K562 (cell line): ENCODE results near the gene SPATA33. TPM values are rescaled to one million over a fixed set of nuclear protein-coding genes. Genes with fewer than 3 reads are reported as not detected.
"Not testable (repeated sequence)": the region's sequence is repeated elsewhere in the genome, so short reads cannot be mapped to it uniquely, and the experiment has no call there.

ENCODE experiments used
- ATAC-seq: fragments of 200-7000 bp; cut with Tn5 transposase; 3 replicates; pipeline ENCODE4 v1.9.1; 2020; ENCODE audit warnings: moderate library complexity
- BruUV-seq: library from RNA; stranded (reverse); fragments of 400-500 nt; replicated peaks from 2 replicates; lab custom pipeline; 2021; lab: Mats Ljungman, UMichigan
- CTCF ChIA-PET: fragments of 300-600 bp; formaldehyde crosslinking; extraction: SDS; loops from one replicate; lab custom pipeline; 2021; ENCODE audit warnings: low intra/inter-chr PET ratio; lab: Yijun Ruan, JAX
- POLR2A ChIA-PET: fragments of 300-600, 350-650 bp; sonication (Branson Sonifier 250); formaldehyde crosslinking; extraction: SDS; loops from one replicate; lab custom pipeline; 2021; ENCODE audit warnings: antibody characterized with exemption, inconsistent platforms; lab: Yijun Ruan, JAX
- DNase-seq, 4 experiments: peaks; one replicate each; pipeline versions ENCODE4 v3.0.0 to v3.0.0-alpha.2; 2011 to 2018; ENCODE audit warnings: low spot score in 3 of 4, mixed read lengths in 3 of 4; ENCODE audit errors: extremely low read depth in 1 of 4
- FAIRE-seq: peaks from 2 replicates; lab custom pipeline; 2011; peaks lifted over from hg19 to GRCh38; lab: Jason Lieb, UNC
- H2AFZ ChIP-seq: 2 replicates; pipeline ENCODE4 v1.6.0; 2011; ENCODE audit warnings: low read depth, low read length, control low read depth, inconsistent platforms
- H3K27ac ChIP-seq: fragments of 200-600 bp; 3 replicates; pipeline ENCODE4 v1.8.0; 2011; ENCODE audit warnings: low read depth, mild to moderate bottlenecking, control low read depth, inconsistent platforms, low read length, moderate library complexity, mixed read lengths; ENCODE audit errors: extremely low read depth
- H3K27me3 ChIP-seq, 2 experiments: fragments of 300-600 bp in 1 of 2; 2 replicates in 1 of 2; 3 replicates in 1 of 2; pipeline versions ENCODE4 v1.6.0 to v1.8.0; 2011; ENCODE audit warnings: inconsistent platforms in 2 of 2, low read length in 2 of 2, mild to moderate bottlenecking in 1 of 2, mixed read lengths in 1 of 2, moderate library complexity in 1 of 2; ENCODE audit not compliant: control insufficient read depth in 2 of 2, insufficient read depth in 2 of 2
- H3K36me3 ChIP-seq: fragments of 300-600 bp; 3 replicates; pipeline ENCODE4 v1.8.0; 2011; ENCODE audit warnings: mild to moderate bottlenecking, low read length, inconsistent platforms; ENCODE audit not compliant: control insufficient read depth, insufficient read depth
- H3K4me1 ChIP-seq, 2 experiments: fragments of 200-600 bp in 1 of 2; replicated peaks in 1 of 2; 2 replicates in 1 of 2; 3 replicates in 1 of 2; pipeline versions ENCODE4 v1.5.1 to v1.8.0; 2011; ENCODE audit warnings: inconsistent platforms in 2 of 2, low read length in 2 of 2, mild to moderate bottlenecking in 1 of 2, mixed read lengths in 1 of 2, moderate library complexity in 1 of 2; ENCODE audit not compliant: control insufficient read depth in 2 of 2, insufficient read depth in 2 of 2
- H3K4me2 ChIP-seq: 2 replicates; pipeline ENCODE4 v1.6.1; 2011; ENCODE audit warnings: low read length, control low read depth, inconsistent platforms, mixed read lengths; ENCODE audit not compliant: insufficient read depth
- H3K4me3 ChIP-seq: fragments of 200-600 bp; sonication (generic), shearing (Covaris generic); 2 replicates; pipeline ENCODE4 v1.5.1; 2016; ENCODE audit warnings: control low read depth, inconsistent platforms
- H3K79me2 ChIP-seq: fragments of 200-600 bp; 3 replicates; pipeline ENCODE4 v1.8.0; 2011; ENCODE audit warnings: low read length, inconsistent platforms; ENCODE audit not compliant: control insufficient read depth, insufficient read depth
- H3K9ac ChIP-seq, 2 experiments: 2 replicates each; pipeline versions ENCODE4 v1.6.0 to v1.6.1; 2011; ENCODE audit warnings: low read depth in 2 of 2, low read length in 2 of 2, control low read depth in 1 of 2, inconsistent platforms in 1 of 2, mild to moderate bottlenecking in 1 of 2, mixed read lengths in 1 of 2; ENCODE audit not compliant: insufficient read depth in 1 of 2
- H3K9me1 ChIP-seq: one replicate; pipeline ENCODE4 v1.6.0; 2011; ENCODE audit warnings: inconsistent platforms, mild to moderate bottlenecking, low read length, moderate library complexity; ENCODE audit not compliant: control insufficient read depth, insufficient read depth
- H3K9me3 ChIP-seq: replicated peaks from 2 replicates; pipeline ENCODE4 v1.5.1; 2011; ENCODE audit warnings: low read depth, low read length, inconsistent platforms; ENCODE audit not compliant: control insufficient read depth, insufficient read depth
- H4K20me1 ChIP-seq: replicated peaks from 2 replicates; pipeline ENCODE4 v1.6.1; 2011; ENCODE audit warnings: low read length, inconsistent platforms, mixed read lengths; ENCODE audit not compliant: control insufficient read depth, insufficient read depth
- BCOR ChIP-seq: fragments of 450-650 bp; IDR thresholded peaks from 2 replicates; pipeline ENCODE4 v1.6.1; 2016
- ETV1 ChIP-seq: fragments of 450-650 bp; conservative IDR thresholded peaks from 2 replicates; pipeline ENCODE4 v1.6.1; 2016; ENCODE audit warnings: missing genetic modification characterization, control low read depth, low read depth, missing compliant biosample characterization
- KDM1A ChIP-seq, 2 experiments: fragments of 450-650 bp; IDR thresholded peaks; 2 replicates each; pipeline ENCODE4 v1.6.1; 2016; ENCODE audit warnings: mild to moderate bottlenecking in 2 of 2
- RBM25 ChIP-seq: fragments of 200-400 bp; formaldehyde crosslinking; IDR thresholded peaks from 2 replicates; pipeline ENCODE4 v1.6.1; 2018; ENCODE audit warnings: low read length, low read depth, moderate library complexity; ENCODE audit not compliant: severe bottlenecking
- SMAD1 ChIP-seq: fragments of 150-350 bp; IDR thresholded peaks from 2 replicates; pipeline ENCODE4 v1.6.1; 2014; ENCODE audit warnings: low read length, low read depth; ENCODE audit not compliant: partially characterized antibody
- SUPT5H ChIP-seq: fragments of 450-650 bp; IDR thresholded peaks from 2 replicates; pipeline ENCODE4 v1.6.1; 2016
- THRAP3 ChIP-seq: fragments of 450-650 bp; IDR thresholded peaks from 2 replicates; pipeline ENCODE4 v1.6.1; 2016; ENCODE audit warnings: mild to moderate bottlenecking, inconsistent platforms, borderline replicate concordance
- TRIM28 ChIP-seq: fragments of 450-650 bp; IDR thresholded peaks from 2 replicates; pipeline ENCODE4 v1.6.1; 2017
- ZNF146 ChIP-seq: IDR thresholded peaks from one replicate; pipeline ENCODE4 v1.6.1; 2018; ENCODE audit warnings: missing compliant biosample characterization; ENCODE audit not compliant: unreplicated experiment
- ZNF584 ChIP-seq: fragments of 200-800 bp; sonication (Bioruptor generic); IDR thresholded peaks from 2 replicates; pipeline ENCODE4 v1.6.1; 2016; ENCODE audit warnings: low read depth, mild to moderate bottlenecking, missing genetic modification characterization, missing compliant biosample characterization
- ZNF707 ChIP-seq: fragments of 250-450 bp; sonication (Bioruptor Pico); conservative IDR thresholded peaks from 2 replicates; pipeline ENCODE4 v1.8.0; 2022; ENCODE audit warnings: inconsistent platforms, mild to moderate bottlenecking, moderate library complexity
- WGBS: fragments of 100-300 bp; shearing (Covaris generic); methylation state at CpG from one replicate; pipeline ENCODE4 v1.1.6; 2016; ENCODE audit warnings: low coverage, mixed read lengths; ENCODE audit not compliant: insufficient coverage; ENCODE audit errors: missing lambda C conversion rate; 5-methylcytosine and 5-hydroxymethylcytosine counted together
- in situ Hi-C: fragments of 300-500 bp; cut with MboI; formaldehyde crosslinking; loops from 4 replicates; pipeline ENCODE4 v1.15.0; 2018; ENCODE audit warnings: inconsistent platforms, mixed read lengths
- intact Hi-C: fragments of 100-400 bp; cut with micrococcal nuclease; formaldehyde crosslinking; loops from 2 replicates; pipeline ENCODE4 v1.14.2; 2022
- polyA plus RNA-seq, 8 experiments: library from polyadenylated mRNA; depleted of rRNA in 4 of 8; stranded (reverse) in 5 of 8; unstranded in 3 of 8; fragments of >200 nt; fragmentation: Nextera tagmentation in 2 of 8; fragmentation: Illumina TruSeq in 1 of 8; extraction: Ambion mirVana in 2 of 8; extraction: Trizol in 1 of 8; gene quantifications; 2 replicates each; pipeline versions ENCODE4 v1.2.1 to v1.2.3, GENCODE V29; 2011 to 2014; ENCODE audit warnings: inconsistent platforms in 1 of 8, missing spikeins in 1 of 8
- total RNA-seq, 7 experiments: library from RNA; depleted of rRNA in 6 of 7; stranded (reverse); fragments of >200 nt in 6 of 7; fragmentation: Illumina TruSeq in 2 of 7; extraction: Trizol in 2 of 7; gene quantifications; 2 replicates each; pipeline versions ENCODE4 v1.2.1 to v1.2.3, GENCODE V29; 2011 to 2021; ENCODE audit warnings: low replicate concordance in 1 of 7
- TF ChIP-seq, protein P1 (sequence below): conservative IDR thresholded peaks from 2 replicates; pipeline ENCODE4 v1.6.1; 2011; ENCODE audit warnings: low read depth, mild to moderate bottlenecking, low read length; ENCODE audit not compliant: control insufficient read depth

The SPATA33 gene
- total and polyA plus RNA-seq, 9 of the 15 experiments (the other 6 are each of a cell fraction or from before 2014, with no cell fraction given) = 4.0 to 20.0 (median 11.8) TPM

- WGBS = 74% methylated on average over 3 of the region's 4 CpGs
- BruUV-seq, H3K27ac ChIP-seq, in situ Hi-C loops, H3K9ac ChIP-seq, POLR2A ChIA-PET, H3K9me3 ChIP-seq, ATAC-seq, H3K79me2 ChIP-seq, CTCF ChIA-PET, FAIRE-seq, intact Hi-C loops, H3K4me2 ChIP-seq, H3K4me3 ChIP-seq, H3K36me3 ChIP-seq, H4K20me1 ChIP-seq, H3K27me3 ChIP-seq, H3K9me1 ChIP-seq, H2AFZ ChIP-seq, DNase-seq: not testable (repeated sequence)
- peaks cover 0 to 23% of the 10 kb centered on the region in 2 experiments; a peak in 3 of 5 replicates for H3K4me1 ChIP-seq
- TF ChIP-seq KDM1A (IDR thresholded peaks at IDR 0.05) = 0 out of 4 replicates have a peak, but pooled peaks of 1 of the 2 experiments have one; percentile 12
- TF ChIP-seq BCOR = 0 out of 2 replicates have a peak, but pooled peaks have one; percentile 22
- peak; percentile 28 for TF ChIP-seq RBM25
- TF ChIP-seq ZNF146 = peak; percentile 83
Observed at GRCh38 chr16:89671565-89671964, 13.9 kb downstream of the SPATA33 start.

- POLR2A ChIA-PET = no interaction called here
- Histone ChIP-seq H3K9me1 (no peaks in the 10 kb centered on the region), H3K36me3 (no peaks in the 10 kb centered on the region), H3K9ac (no peak overlapping the region), H3K27me3 (no peaks in the 10 kb centered on the region), H4K20me1 (no peaks in the 10 kb centered on the region), H3K4me2 (no peak overlapping the region), H3K27ac (no peak overlapping the region), H3K9me3 (no peaks in the 10 kb centered on the region), H3K79me2 (no peaks in the 10 kb centered on the region), H2AFZ (no peak overlapping the region), H3K4me1 (peaks cover 0 to 23% of the 10 kb centered on the region in 2 experiments; a peak in 3 of 5 replicates), H3K4me3 (no peak overlapping the region)
- no peak for TF ChIP-seq ZNF584 (CRISPR knock-in tag)
- TF ChIP-seq ETV1 (tag) = no peak
- TF ChIP-seq THRAP3 = no peak
- no peak for TF ChIP-seq ZNF707 (CRISPR knock-in tag)
- no peak for TF ChIP-seq SMAD1
- TF ChIP-seq, protein P1, sequence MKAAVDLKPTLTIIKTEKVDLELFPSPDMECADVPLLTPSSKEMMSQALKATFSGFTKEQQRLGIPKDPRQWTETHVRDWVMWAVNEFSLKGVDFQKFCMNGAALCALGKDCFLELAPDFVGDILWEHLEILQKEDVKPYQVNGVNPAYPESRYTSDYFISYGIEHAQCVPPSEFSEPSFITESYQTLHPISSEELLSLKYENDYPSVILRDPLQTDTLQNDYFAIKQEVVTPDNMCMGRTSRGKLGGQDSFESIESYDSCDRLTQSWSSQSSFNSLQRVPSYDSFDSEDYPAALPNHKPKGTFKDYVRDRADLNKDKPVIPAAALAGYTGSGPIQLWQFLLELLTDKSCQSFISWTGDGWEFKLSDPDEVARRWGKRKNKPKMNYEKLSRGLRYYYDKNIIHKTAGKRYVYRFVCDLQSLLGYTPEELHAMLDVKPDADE = no peak
- TF ChIP-seq TRIM28 = no peak
- no peak for TF ChIP-seq SUPT5H
- DNase-seq (no peak), FAIRE-seq (no peak), ATAC-seq (no peak)
- intact Hi-C loops = no loop called here
- no TSS peak for BruUV-seq
- CTCF ChIA-PET = interaction anchor here (0.5 kb wide), 1 partner anchor 393 kb away, joined by 4 read pairs; no protein-coding TSS in a partner anchor
- in situ Hi-C loops = no loop called here
- WGBS = 60% methylated on average over 13 of the region's 16 CpGs
Observed at GRCh38 chr16:89672177-89672941, 14.7 kb downstream of the SPATA33 start.
